T-cell (primary cell): ENCODE results near the gene HAP1. TPM values are rescaled to one million over a fixed set of nuclear protein-coding genes. Genes with fewer than 3 reads are reported as not detected.

Experiments used
- ATAC-seq, 4 experiments: fragments of 200-7000 bp in 3 of 4; fragments of 150-1000 bp in 1 of 4; cut with Tn5 transposase; replicated peaks in 1 of 4; 1 replicate in 3 of 4; 2 replicates in 1 of 4; pipeline ENCODE4 v1.10.0; 2021; ENCODE audit warnings: moderate library complexity in 3 of 4, mild to moderate bottlenecking in 2 of 4, moderate number of reproducible peaks in 1 of 4
- CTCF ChIA-PET, 2 donors: fragments of 300-600 bp; sonication (Branson Sonifier 250); formaldehyde crosslinking; loops; one replicate each; lab custom pipeline; 2022; ENCODE audit warnings: antibody characterized with exemption in 2 of 2; lab: Charles Lee
- POLR2A ChIA-PET, 2 donors: fragments of 300-600 bp; sonication (Branson Sonifier 250); formaldehyde crosslinking; loops; one replicate each; lab custom pipeline; 2022; ENCODE audit warnings: antibody characterized with exemption in 2 of 2; lab: Charles Lee
- DNase-seq, 35 experiments: peaks; one replicate each; pipeline versions ENCODE4 v3.0.0 to v3.0.0-alpha.2; 2013 to 2023
- H3K27ac ChIP-seq: one replicate; pipeline ENCODE4 v1.5.1; 2013; ENCODE audit warnings: low read length
- H3K27me3 ChIP-seq, 2 experiments: replicated peaks in 1 of 2; 1 replicate in 1 of 2; 2 replicates in 1 of 2; pipeline versions ENCODE4 v1.6.1 to v1.7.0; 2013; ENCODE audit warnings: low read length in 1 of 2, mixed read lengths in 1 of 2; ENCODE audit not compliant: control insufficient read depth in 2 of 2, insufficient read depth in 2 of 2; ENCODE audit errors: extremely low read depth in 1 of 2
- H3K36me3 ChIP-seq, 2 donors: 1 replicate in 1 of 2; 2 replicates in 1 of 2; pipeline versions ENCODE4 v1.6.1 to v1.7.0; 2013; ENCODE audit warnings: low read length in 1 of 2; ENCODE audit not compliant: control insufficient read depth in 2 of 2, insufficient read depth in 1 of 2; ENCODE audit errors: extremely low read depth in 1 of 2
- H3K4me1 ChIP-seq, 2 experiments: 1 replicate in 1 of 2; 2 replicates in 1 of 2; pipeline versions ENCODE4 v1.6.1 to v1.7.0; 2013; ENCODE audit warnings: low read length in 2 of 2, mixed read lengths in 1 of 2; ENCODE audit not compliant: insufficient read depth in 2 of 2, control insufficient read depth in 1 of 2; ENCODE audit errors: extremely low read depth in 1 of 2
- H3K4me3 ChIP-seq, 2 donors: 1 replicate in 1 of 2; 2 replicates in 1 of 2; pipeline versions ENCODE4 v1.5.1 to v1.7.0; 2013; ENCODE audit warnings: mild to moderate bottlenecking in 2 of 2, low read length in 1 of 2, moderate library complexity in 1 of 2; ENCODE audit not compliant: control insufficient read depth in 1 of 2; ENCODE audit errors: extremely low read depth in 1 of 2
- H3K9me3 ChIP-seq: 2 replicates; pipeline ENCODE4 v1.7.0; 2013
- H3K27ac Mint-ChIP-seq, 2 donors: one replicate each; pipeline ENCODE4 v1.8.0; 2020 to 2021; ENCODE audit warnings: mild to moderate bottlenecking in 2 of 2, mixed read lengths in 2 of 2
- H3K27me3 Mint-ChIP-seq, 2 donors: one replicate each; pipeline ENCODE4 v1.8.0; 2021 to 2022; ENCODE audit warnings: mixed read lengths in 2 of 2
- H3K36me3 Mint-ChIP-seq: one replicate; pipeline ENCODE4 v1.8.0; 2021; ENCODE audit warnings: mixed read lengths
- H3K4me1 Mint-ChIP-seq, 3 donors: one replicate each; pipeline ENCODE4 v1.8.0; 2020 to 2022; ENCODE audit warnings: mixed read lengths in 3 of 3, mild to moderate bottlenecking in 1 of 3
- H3K4me3 Mint-ChIP-seq, 3 donors: one replicate each; pipeline ENCODE4 v1.8.0; 2020 to 2022; ENCODE audit warnings: mild to moderate bottlenecking in 3 of 3, mixed read lengths in 3 of 3, moderate library complexity in 3 of 3
- H3K9me3 Mint-ChIP-seq, 3 donors: one replicate each; pipeline ENCODE4 v1.8.0; 2020 to 2022; ENCODE audit warnings: mixed read lengths in 3 of 3
- WGBS: methylation state at CpG from one replicate; pipeline ENCODE4 v1.1.5; 2013; ENCODE audit warnings: missing lambda C conversion rate; ENCODE audit not compliant: insufficient coverage; 5-methylcytosine and 5-hydroxymethylcytosine counted together
- total RNA-seq, 35 experiments: library from RNA in 6 of 35; stranded (reverse) in 6 of 35; fragments of 120-200 nt in 1 of 35; gene quantifications; one replicate each; pipeline versions ENCODE4 v1.2.1 to v1.2.4 and lab custom pipeline; 2013 to 2026

Gene HAP1
- total RNA-seq, 5 donors from 2014 or later (not counting 1 experiment from before 2014, with no cell fraction given): 0.49 to 0.63 (median 0.53) TPM; not detected in 2

- Histone ChIP-seq H3K27ac (no peak overlapping the region), H3K9me3 (no peaks in the 10 kb centered on the region), H3K27me3 (peaks cover 0 to 31% of the 10 kb centered on the region in 2 experiments), H3K36me3 (peaks cover 0 to 3% of the 10 kb centered on the region in 2 donors), H3K4me3 (no peak overlapping the region), H3K4me1 (no peaks in the 10 kb centered on the region)
- no peaks in the 10 kb centered on the region for H3K9me3 Mint-ChIP-seq
- ChIA-PET POLR2A (no interaction called here), CTCF (no interaction called here)
- no CpG with 5 or more reads among the region's 3 CpGs for WGBS
- ATAC-seq (no peak), DNase-seq (no peak)
- H3K36me3 Mint-ChIP-seq: no peaks in the 10 kb centered on the region
- H3K4me3 Mint-ChIP-seq: no peak overlapping the region
- H3K27me3 Mint-ChIP-seq: peaks cover 0 to 4% of the 10 kb centered on the region in 2 donors
- H3K4me1 Mint-ChIP-seq: no peaks in the 10 kb centered on the region
- H3K27ac Mint-ChIP-seq: no peak overlapping the region
These were observed 16.8 kb upstream of the HAP1 start for GRCh38 chr17:41751288-41751687.

GRCh38 chr17:41750862-41751261 is 16.4 kb upstream of the HAP1 start:
- Histone ChIP-seq H3K4me1 (no peaks in the 10 kb centered on the region), H3K9me3 (no peaks in the 10 kb centered on the region), H3K36me3 (peaks cover 0 to 2% of the 10 kb centered on the region in 2 donors), H3K27ac (no peak overlapping the region), H3K4me3 (no peak overlapping the region), H3K27me3 (peaks cover 0 to 29% of the 10 kb centered on the region in 2 experiments)
- H3K4me3 Mint-ChIP-seq: no peak overlapping the region
- H3K27me3 Mint-ChIP-seq: peaks cover 0 to 5% of the 10 kb centered on the region in 2 donors
- ChIA-PET CTCF (interaction anchor here in 1 of 2 donors (0.5 kb wide), 1 partner anchor 8 kb away, joined by 5 read pairs; no protein-coding TSS in a partner anchor), POLR2A (no interaction called here)
- ATAC-seq: no peak
- no peak for DNase-seq
- H3K36me3 Mint-ChIP-seq: no peaks in the 10 kb centered on the region
- H3K27ac Mint-ChIP-seq: no peak overlapping the region
- no peaks in the 10 kb centered on the region for H3K9me3 Mint-ChIP-seq
- 73% methylated on average over 3 of the region's 4 CpGs for WGBS
- H3K4me1 Mint-ChIP-seq: no peaks in the 10 kb centered on the region

- no peak for DNase-seq
- Histone ChIP-seq H3K27ac (no peak overlapping the region), H3K36me3 (no peaks in the 10 kb centered on the region), H3K4me1 (no peaks in the 10 kb centered on the region), H3K4me3 (no peak overlapping the region), H3K27me3 (peaks cover 0 to 12% of the 10 kb centered on the region in 2 experiments), H3K9me3 (no peaks in the 10 kb centered on the region)
- H3K9me3 Mint-ChIP-seq: no peaks in the 10 kb centered on the region
- ATAC-seq: no peak
- H3K4me3 Mint-ChIP-seq: no peak overlapping the region
- no CpG with 5 or more reads among the region's 6 CpGs for WGBS
- POLR2A ChIA-PET: no interaction called here
- H3K27ac Mint-ChIP-seq: no peak overlapping the region
- no peaks in the 10 kb centered on the region for H3K4me1 Mint-ChIP-seq
- CTCF ChIA-PET: interaction anchor here (0.6 to 0.7 kb wide), 3 partner anchors 68 to 300 kb away, joined by 3 to 8 read pairs (median 3); no protein-coding TSS in a partner anchor
- H3K27me3 Mint-ChIP-seq: peaks cover 0 to 5% of the 10 kb centered on the region in 2 donors
- no peaks in the 10 kb centered on the region for H3K36me3 Mint-ChIP-seq
These were observed 13.8 kb upstream of the HAP1 start for GRCh38 chr17:41748275-41748674.

- no peak for DNase-seq
- Mint-ChIP-seq H3K27me3 (peaks cover 10 to 17% of the 10 kb centered on the region in 2 donors), H3K36me3 (no peaks in the 10 kb centered on the region), H3K4me3 (no peak overlapping the region), H3K4me1 (peaks cover 0 to 4% (median 0%) of the 10 kb centered on the region in 3 donors), H3K27ac (no peak overlapping the region), H3K9me3 (no peaks in the 10 kb centered on the region)
- no peaks in the 10 kb centered on the region for H3K36me3 ChIP-seq
- ChIA-PET CTCF (no interaction called here), POLR2A (no interaction called here)
- H3K9me3 ChIP-seq: no peaks in the 10 kb centered on the region
- H3K4me1 ChIP-seq: peaks cover 0 to 8% of the 10 kb centered on the region in 2 experiments
- no peak overlapping the region for H3K27ac ChIP-seq
- WGBS: 84% methylated on average over 8 of the region's 9 CpGs
- no peak for ATAC-seq
- no peak overlapping the region for H3K4me3 ChIP-seq
- H3K27me3 ChIP-seq: peaks cover 0 to 14% of the 10 kb centered on the region in 2 experiments
These were observed 7.3 kb upstream of the HAP1 start for GRCh38 chr17:41741709-41742108.

- DNase-seq: no peak
- Histone ChIP-seq H3K27me3 (peaks cover 0 to 26% of the 10 kb centered on the region in 2 experiments), H3K4me1 (peaks cover 0 to 8% of the 10 kb centered on the region in 2 experiments), H3K4me3 (no peak overlapping the region), H3K36me3 (no peaks in the 10 kb centered on the region), H3K9me3 (no peaks in the 10 kb centered on the region), H3K27ac (no peak overlapping the region)
- Mint-ChIP-seq H3K4me1 (peaks cover 0 to 4% (median 0%) of the 10 kb centered on the region in 3 donors), H3K9me3 (no peaks in the 10 kb centered on the region), H3K36me3 (no peaks in the 10 kb centered on the region), H3K27me3 (peaks cover 21 to 24% of the 10 kb centered on the region in 2 donors), H3K27ac (no peak overlapping the region), H3K4me3 (no peak overlapping the region)
- ATAC-seq: no peak
- ChIA-PET POLR2A (no interaction called here), CTCF (no interaction called here)
- WGBS: no CpG with 5 or more reads among the region's 5 CpGs
These were observed 6.1 kb upstream of the HAP1 start for GRCh38 chr17:41740506-41740905.

- CTCF ChIA-PET: no interaction called here
- no peak for DNase-seq
- 68% methylated on average over 3 of the region's 9 CpGs for WGBS
- no peak for ATAC-seq
- H3K9me3 Mint-ChIP-seq: no peaks in the 10 kb centered on the region
- H3K27me3 ChIP-seq: peaks cover 0 to 33% of the 10 kb centered on the region in 2 experiments
- no peak overlapping the region for H3K27ac Mint-ChIP-seq
- POLR2A ChIA-PET: no interaction called here
- H3K9me3 ChIP-seq: no peaks in the 10 kb centered on the region
- peaks cover 0 to 8% (median 2%) of the 10 kb centered on the region in 3 donors for H3K4me1 Mint-ChIP-seq
- H3K27me3 Mint-ChIP-seq: peaks cover 26 to 30% of the 10 kb centered on the region in 2 donors
- H3K27ac ChIP-seq: no peak overlapping the region
- no peak overlapping the region for H3K4me3 Mint-ChIP-seq
- H3K4me1 ChIP-seq: peaks cover 0 to 13% of the 10 kb centered on the region in 2 experiments
- no peaks in the 10 kb centered on the region for H3K36me3 ChIP-seq
- no peak overlapping the region for H3K4me3 ChIP-seq
- no peaks in the 10 kb centered on the region for H3K36me3 Mint-ChIP-seq
These were observed 5.4 kb upstream of the HAP1 start for GRCh38 chr17:41739661-41740352.
